Panc1 (cell line): ENCODE results near the gene IFIH1. TPM values are rescaled to one million over a fixed set of nuclear protein-coding genes. Genes with fewer than 3 reads are reported as not detected.

Experiments used
- ATAC-seq: fragments of 200-7000 bp; cut with Tn5 transposase; 2 replicates; pipeline ENCODE4 v1.9.1; 2020; ENCODE audit warnings: mild to moderate bottlenecking, moderate library complexity
- BruUV-seq: library from RNA; stranded (reverse); fragments of 400-500 nt; replicated peaks from 2 replicates; lab custom pipeline; 2021; lab: Mats Ljungman, UMichigan
- CTCF ChIA-PET: fragments of 300-600 bp; sonication (Branson Sonifier 250); formaldehyde crosslinking; loops from one replicate; lab custom pipeline; 2022; ENCODE audit warnings: antibody characterized with exemption; lab: Charles Lee
- POLR2A ChIA-PET: fragments of 300-600 bp; sonication (Branson Sonifier 250); formaldehyde crosslinking; loops from one replicate; lab custom pipeline; 2022; ENCODE audit warnings: antibody characterized with exemption; lab: Charles Lee
- DNase-seq: peaks from one replicate; pipeline ENCODE4 v3.0.0-alpha.2; 2010; ENCODE audit warnings: low read depth, low spot score
- H3K27ac ChIP-seq: 2 replicates; pipeline ENCODE4 v1.5.1; 2011; ENCODE audit warnings: mild to moderate bottlenecking, low read length, inconsistent platforms
- H3K27me3 ChIP-seq: fragments of 200-500 bp; sonication (Bioruptor generic); 2 replicates; pipeline ENCODE4 v1.6.0; 2014; ENCODE audit warnings: low read length, inconsistent platforms; ENCODE audit not compliant: control insufficient read depth, insufficient read depth
- H3K36me3 ChIP-seq: fragments of 200-500 bp; sonication (Bioruptor generic); 2 replicates; pipeline ENCODE4 v1.5.1; 2014; ENCODE audit warnings: inconsistent platforms, mild to moderate bottlenecking, low read length, moderate library complexity; ENCODE audit not compliant: control insufficient read depth, insufficient read depth
- H3K4me1 ChIP-seq: 2 replicates; pipeline ENCODE4 v1.5.1; 2011; ENCODE audit warnings: inconsistent platforms, mild to moderate bottlenecking, low read length, moderate library complexity; ENCODE audit not compliant: control insufficient read depth, insufficient read depth
- H3K4me3 ChIP-seq, 2 experiments: 2 replicates each; pipeline ENCODE4 v1.5.1; 2011 to 2012; ENCODE audit warnings: low read depth in 2 of 2, low read length in 2 of 2, mild to moderate bottlenecking in 2 of 2, inconsistent platforms in 1 of 2, moderate library complexity in 1 of 2
- H3K9me3 ChIP-seq: fragments of 200-500 bp; sonication (Bioruptor generic); 2 replicates; pipeline ENCODE4 v1.5.1; 2014; ENCODE audit warnings: low read depth, mild to moderate bottlenecking, inconsistent platforms, low read length, moderate library complexity; ENCODE audit not compliant: control insufficient read depth, insufficient read depth
- POLR2AphosphoS5 ChIP-seq: IDR thresholded peaks from 2 replicates; pipeline ENCODE4 v1.6.1; 2012; ENCODE audit warnings: mild to moderate bottlenecking, low read depth, low read length, moderate library complexity
- SIN3A ChIP-seq: IDR thresholded peaks from 2 replicates; pipeline ENCODE4 v1.6.1; 2012; ENCODE audit warnings: low read depth, mild to moderate bottlenecking, low read length, moderate library complexity, borderline replicate concordance; ENCODE audit not compliant: insufficient read depth
- TCF7L2 ChIP-seq: IDR thresholded peaks from 2 replicates; pipeline ENCODE4 v1.6.1; 2011; ENCODE audit warnings: mild to moderate bottlenecking, low read depth, low read length, inconsistent platforms
- in situ Hi-C: cut with HindIII; loops from 2 replicates; pipeline ENCODE4 v1.10.0; 2016; ENCODE audit warnings: low sequenced_read_pairs, low pct_unique_long_range_greater_than_20kb
- intact Hi-C: fragments of 100-400 bp; cut with micrococcal nuclease; formaldehyde crosslinking; loops from one replicate; pipeline ENCODE4 v1.10.0; 2022; ENCODE audit not compliant: unreplicated experiment
- total RNA-seq: library from RNA; stranded (reverse); gene quantifications from one replicate; pipeline ENCODE4 v1.2.1, GENCODE V29; 2021; ENCODE audit not compliant: unreplicated experiment
- TF ChIP-seq, protein P1 (sequence below): fragments of 450-650 bp; IDR thresholded peaks from 2 replicates; pipeline ENCODE4 v1.5.1; 2017; ENCODE audit warnings: mild to moderate bottlenecking
- TF ChIP-seq, protein P2 (sequence below), 2 experiments: IDR thresholded peaks; 2 replicates each; pipeline ENCODE4 v1.6.1; 2011 to 2012; ENCODE audit warnings: low read depth in 2 of 2, control low read depth in 1 of 2, low read length in 1 of 2, mild to moderate bottlenecking in 1 of 2, moderate library complexity in 1 of 2; ENCODE audit not compliant: insufficient read depth in 1 of 2

The IFIH1 gene
- total RNA-seq, 1 experiment from 2014 or later, result 15.4 TPM

DNA sequence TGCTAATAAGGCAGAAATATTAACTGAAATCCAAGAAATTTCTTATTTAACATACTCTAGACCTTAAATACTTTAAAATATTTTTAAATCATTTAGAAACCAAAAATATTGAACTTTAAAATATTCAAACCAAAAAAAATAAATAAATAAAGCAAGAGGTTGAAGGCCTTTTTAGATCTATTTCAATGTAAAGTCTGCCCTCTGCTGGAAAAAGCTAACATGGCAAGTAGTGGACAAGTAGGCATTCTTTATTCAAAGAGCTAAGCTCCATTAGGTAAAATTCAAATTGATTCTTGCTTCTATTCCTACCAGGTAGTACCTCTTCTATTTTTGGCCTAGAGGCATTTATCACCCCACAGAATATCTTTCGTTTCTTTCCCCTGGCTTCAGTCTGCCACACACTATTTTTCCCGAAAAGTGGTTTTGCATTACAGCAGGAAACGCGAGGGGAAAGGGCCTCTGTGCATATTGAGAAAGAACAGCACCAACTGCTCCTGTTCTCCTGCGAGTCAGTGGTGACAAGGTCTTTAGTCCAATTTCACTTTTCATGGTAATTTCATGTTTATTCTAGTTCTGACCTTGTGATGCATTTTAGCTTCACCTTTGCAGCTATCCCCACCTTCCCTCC is 20.4 kb downstream of the IFIH1 start:
- Histone ChIP-seq H3K27ac (no peak overlapping the region), H3K27me3 (no peaks in the 10 kb centered on the region), H3K36me3 (no peaks in the 10 kb centered on the region), H3K4me1 (no peaks in the 10 kb centered on the region), H3K4me3 (no peak overlapping the region), H3K9me3 (no peaks in the 10 kb centered on the region)
- TF ChIP-seq POLR2AphosphoS5, result no peak
- TF ChIP-seq, protein P1, sequence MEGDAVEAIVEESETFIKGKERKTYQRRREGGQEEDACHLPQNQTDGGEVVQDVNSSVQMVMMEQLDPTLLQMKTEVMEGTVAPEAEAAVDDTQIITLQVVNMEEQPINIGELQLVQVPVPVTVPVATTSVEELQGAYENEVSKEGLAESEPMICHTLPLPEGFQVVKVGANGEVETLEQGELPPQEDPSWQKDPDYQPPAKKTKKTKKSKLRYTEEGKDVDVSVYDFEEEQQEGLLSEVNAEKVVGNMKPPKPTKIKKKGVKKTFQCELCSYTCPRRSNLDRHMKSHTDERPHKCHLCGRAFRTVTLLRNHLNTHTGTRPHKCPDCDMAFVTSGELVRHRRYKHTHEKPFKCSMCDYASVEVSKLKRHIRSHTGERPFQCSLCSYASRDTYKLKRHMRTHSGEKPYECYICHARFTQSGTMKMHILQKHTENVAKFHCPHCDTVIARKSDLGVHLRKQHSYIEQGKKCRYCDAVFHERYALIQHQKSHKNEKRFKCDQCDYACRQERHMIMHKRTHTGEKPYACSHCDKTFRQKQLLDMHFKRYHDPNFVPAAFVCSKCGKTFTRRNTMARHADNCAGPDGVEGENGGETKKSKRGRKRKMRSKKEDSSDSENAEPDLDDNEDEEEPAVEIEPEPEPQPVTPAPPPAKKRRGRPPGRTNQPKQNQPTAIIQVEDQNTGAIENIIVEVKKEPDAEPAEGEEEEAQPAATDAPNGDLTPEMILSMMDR, result peak; percentile 79
- in situ Hi-C loops, result no loop called here
- ChIA-PET CTCF (interaction anchor here (0.6 to 1.8 kb wide), 4 partner anchors 77 to 799 kb away, joined by 3 to 27 read pairs (median 4); no protein-coding TSS in a partner anchor), POLR2A (no interaction called here)
- no TSS peak for BruUV-seq
- intact Hi-C loops, result loop anchor here (1.0 to 10.0 kb wide), 4 partner anchors 77 to 713 kb away; partner anchors contain the start of gene GCG
- DNase-seq (no peak), ATAC-seq (peak; percentile 72; the same call in 1 of the 2 replicates)

DNA sequence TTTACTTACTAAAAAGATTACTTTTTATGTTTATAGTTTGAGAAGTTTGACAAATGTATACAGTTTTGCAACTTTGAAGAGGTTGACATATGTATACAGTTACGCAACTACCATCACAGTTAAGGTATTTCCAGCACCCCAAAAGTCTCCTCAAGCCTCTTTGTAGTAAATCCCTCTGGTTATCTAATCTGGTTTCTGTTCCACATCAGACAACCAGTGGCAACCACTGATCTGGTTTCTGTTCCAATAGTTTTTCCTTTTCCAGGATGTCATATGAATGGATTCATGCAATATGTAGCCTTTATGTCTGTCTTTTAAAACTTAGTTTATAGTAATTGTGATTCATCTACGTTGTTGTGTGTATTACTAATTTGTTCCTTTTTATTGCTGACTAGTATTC is 23.5 kb downstream of the IFIH1 start:
- intact Hi-C loops, result loop anchor here (10.0 kb wide), 2 partner anchors 290 to 710 kb away; no protein-coding TSS in a partner anchor
- no peak overlapping the region for H3K27ac ChIP-seq
- no peaks in the 10 kb centered on the region for H3K4me1 ChIP-seq
- no peaks in the 10 kb centered on the region for H3K9me3 ChIP-seq
- no peaks in the 10 kb centered on the region for H3K27me3 ChIP-seq
- no peak for TF ChIP-seq SIN3A
- TF ChIP-seq, protein P2, sequence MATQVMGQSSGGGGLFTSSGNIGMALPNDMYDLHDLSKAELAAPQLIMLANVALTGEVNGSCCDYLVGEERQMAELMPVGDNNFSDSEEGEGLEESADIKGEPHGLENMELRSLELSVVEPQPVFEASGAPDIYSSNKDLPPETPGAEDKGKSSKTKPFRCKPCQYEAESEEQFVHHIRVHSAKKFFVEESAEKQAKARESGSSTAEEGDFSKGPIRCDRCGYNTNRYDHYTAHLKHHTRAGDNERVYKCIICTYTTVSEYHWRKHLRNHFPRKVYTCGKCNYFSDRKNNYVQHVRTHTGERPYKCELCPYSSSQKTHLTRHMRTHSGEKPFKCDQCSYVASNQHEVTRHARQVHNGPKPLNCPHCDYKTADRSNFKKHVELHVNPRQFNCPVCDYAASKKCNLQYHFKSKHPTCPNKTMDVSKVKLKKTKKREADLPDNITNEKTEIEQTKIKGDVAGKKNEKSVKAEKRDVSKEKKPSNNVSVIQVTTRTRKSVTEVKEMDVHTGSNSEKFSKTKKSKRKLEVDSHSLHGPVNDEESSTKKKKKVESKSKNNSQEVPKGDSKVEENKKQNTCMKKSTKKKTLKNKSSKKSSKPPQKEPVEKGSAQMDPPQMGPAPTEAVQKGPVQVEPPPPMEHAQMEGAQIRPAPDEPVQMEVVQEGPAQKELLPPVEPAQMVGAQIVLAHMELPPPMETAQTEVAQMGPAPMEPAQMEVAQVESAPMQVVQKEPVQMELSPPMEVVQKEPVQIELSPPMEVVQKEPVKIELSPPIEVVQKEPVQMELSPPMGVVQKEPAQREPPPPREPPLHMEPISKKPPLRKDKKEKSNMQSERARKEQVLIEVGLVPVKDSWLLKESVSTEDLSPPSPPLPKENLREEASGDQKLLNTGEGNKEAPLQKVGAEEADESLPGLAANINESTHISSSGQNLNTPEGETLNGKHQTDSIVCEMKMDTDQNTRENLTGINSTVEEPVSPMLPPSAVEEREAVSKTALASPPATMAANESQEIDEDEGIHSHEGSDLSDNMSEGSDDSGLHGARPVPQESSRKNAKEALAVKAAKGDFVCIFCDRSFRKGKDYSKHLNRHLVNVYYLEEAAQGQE (IDR thresholded peaks at IDR 0.05; ENCODE audit: insufficient read depth in 1 of 2, low read depth in 2 of 2, low read length in 1 of 2), result no peak
- TF ChIP-seq POLR2AphosphoS5, result no peak
- TF ChIP-seq TCF7L2, result no peak
- TF ChIP-seq, protein P1, result no peak
- ATAC-seq (no peak), DNase-seq (no peak)
- ChIA-PET CTCF (interaction anchor here (0.6 kb wide), 1 partner anchor 73 kb away, joined by 3 read pairs; no protein-coding TSS in a partner anchor), POLR2A (no interaction called here)
- BruUV-seq, result no TSS peak
- no peak overlapping the region for H3K4me3 ChIP-seq
- in situ Hi-C loops, result no loop called here
- no peaks in the 10 kb centered on the region for H3K36me3 ChIP-seq
